ENCODE results near the gene MRTFB. TPM values are rescaled to one million over a fixed set of nuclear protein-coding genes. Genes with fewer than 3 reads are reported as not detected.

MRTFB gene
- total and polyA plus RNA-seq, 2 of the 13 experiments (the other 11 are each of a cell fraction or from before 2014, with no cell fraction given): 11.4 to 14.0 TPM

DNA sequence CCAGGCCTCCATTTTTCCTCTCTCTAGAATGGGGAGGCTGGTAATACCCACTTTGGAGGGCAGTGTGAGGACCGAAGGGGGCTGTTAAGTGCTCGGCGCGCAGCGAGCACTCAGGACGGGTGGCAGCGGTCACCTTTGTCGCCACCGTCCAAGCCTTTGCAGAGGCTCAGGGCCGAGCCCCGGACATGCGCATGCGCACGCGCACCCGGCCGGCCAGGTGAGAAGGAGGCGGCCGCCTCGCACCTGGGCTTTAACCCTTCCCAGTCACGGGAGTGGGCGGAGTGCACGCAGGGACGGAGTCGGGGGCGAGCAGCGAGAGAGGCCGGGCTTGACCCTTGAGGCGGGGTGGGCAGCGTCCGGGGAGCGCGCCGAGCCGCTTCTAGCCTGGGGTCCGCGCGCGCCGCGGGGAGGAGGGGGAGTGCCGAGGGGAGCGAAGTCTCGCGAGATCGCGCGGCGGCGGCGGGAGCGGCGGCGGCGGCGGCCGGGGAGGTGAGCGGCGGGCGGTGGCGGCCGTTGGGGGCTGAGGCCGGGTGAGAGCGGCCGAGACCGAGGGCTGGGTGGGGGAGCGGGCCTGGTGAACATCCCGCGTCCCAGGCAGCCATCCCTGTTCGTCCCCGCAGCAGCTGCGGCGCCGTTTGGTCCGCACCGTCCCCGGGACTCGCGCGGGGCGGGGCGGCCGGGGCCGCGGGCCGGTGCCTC lies at the start of gene MRTFB (continued):
- TF ChIP-seq, protein P1, sequence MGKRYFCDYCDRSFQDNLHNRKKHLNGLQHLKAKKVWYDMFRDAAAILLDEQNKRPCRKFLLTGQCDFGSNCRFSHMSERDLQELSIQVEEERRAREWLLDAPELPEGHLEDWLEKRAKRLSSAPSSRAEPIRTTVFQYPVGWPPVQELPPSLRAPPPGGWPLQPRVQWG (CRISPR knock-in tag; IDR thresholded peaks at IDR 0.05; ENCODE audit: borderline replicate concordance, low read depth): no peak
- TF ChIP-seq, protein P2, sequence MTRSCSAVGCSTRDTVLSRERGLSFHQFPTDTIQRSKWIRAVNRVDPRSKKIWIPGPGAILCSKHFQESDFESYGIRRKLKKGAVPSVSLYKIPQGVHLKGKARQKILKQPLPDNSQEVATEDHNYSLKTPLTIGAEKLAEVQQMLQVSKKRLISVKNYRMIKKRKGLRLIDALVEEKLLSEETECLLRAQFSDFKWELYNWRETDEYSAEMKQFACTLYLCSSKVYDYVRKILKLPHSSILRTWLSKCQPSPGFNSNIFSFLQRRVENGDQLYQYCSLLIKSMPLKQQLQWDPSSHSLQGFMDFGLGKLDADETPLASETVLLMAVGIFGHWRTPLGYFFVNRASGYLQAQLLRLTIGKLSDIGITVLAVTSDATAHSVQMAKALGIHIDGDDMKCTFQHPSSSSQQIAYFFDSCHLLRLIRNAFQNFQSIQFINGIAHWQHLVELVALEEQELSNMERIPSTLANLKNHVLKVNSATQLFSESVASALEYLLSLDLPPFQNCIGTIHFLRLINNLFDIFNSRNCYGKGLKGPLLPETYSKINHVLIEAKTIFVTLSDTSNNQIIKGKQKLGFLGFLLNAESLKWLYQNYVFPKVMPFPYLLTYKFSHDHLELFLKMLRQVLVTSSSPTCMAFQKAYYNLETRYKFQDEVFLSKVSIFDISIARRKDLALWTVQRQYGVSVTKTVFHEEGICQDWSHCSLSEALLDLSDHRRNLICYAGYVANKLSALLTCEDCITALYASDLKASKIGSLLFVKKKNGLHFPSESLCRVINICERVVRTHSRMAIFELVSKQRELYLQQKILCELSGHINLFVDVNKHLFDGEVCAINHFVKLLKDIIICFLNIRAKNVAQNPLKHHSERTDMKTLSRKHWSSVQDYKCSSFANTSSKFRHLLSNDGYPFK (CRISPR knock-in tag; IDR thresholded peaks at IDR 0.05; ENCODE audit: borderline replicate concordance): peak; percentile 88
- TF ChIP-seq ZFP37 (CRISPR knock-in tag; IDR thresholded peaks at IDR 0.05; ENCODE audit: borderline replicate concordance) (no peak), ZNF326 (CRISPR knock-in tag; IDR thresholded peaks at IDR 0.05; ENCODE audit: borderline replicate concordance) (no peak), ZNF337 (CRISPR knock-in tag; IDR thresholded peaks at IDR 0.05; ENCODE audit: borderline replicate concordance, low read depth) (peak; percentile 61; the same call in 1 of the 2 replicates), CCDC6 (CRISPR knock-in tag; IDR thresholded peaks at IDR 0.05) (peak; percentile 96), SMARCE1 (IDR thresholded peaks at IDR 0.05; ENCODE audit: borderline replicate concordance) (no peak), DNMT1 (CRISPR knock-in tag; IDR thresholded peaks at IDR 0.05) (peak; percentile 93), CBFB (CRISPR knock-in tag; IDR thresholded peaks at IDR 0.05) (peak; percentile 82), ZNF543 (CRISPR knock-in tag; IDR thresholded peaks at IDR 0.05) (peak; percentile 82; the same call in 1 of the 2 replicates), ZNF292 (CRISPR knock-in tag; IDR thresholded peaks at IDR 0.05; ENCODE audit: borderline replicate concordance, low read depth) (no peak), NFATC3 (CRISPR knock-in tag; IDR thresholded peaks at IDR 0.05) (peak; percentile 78; the same call in 1 of the 2 replicates)
- TF ChIP-seq, protein P3, sequence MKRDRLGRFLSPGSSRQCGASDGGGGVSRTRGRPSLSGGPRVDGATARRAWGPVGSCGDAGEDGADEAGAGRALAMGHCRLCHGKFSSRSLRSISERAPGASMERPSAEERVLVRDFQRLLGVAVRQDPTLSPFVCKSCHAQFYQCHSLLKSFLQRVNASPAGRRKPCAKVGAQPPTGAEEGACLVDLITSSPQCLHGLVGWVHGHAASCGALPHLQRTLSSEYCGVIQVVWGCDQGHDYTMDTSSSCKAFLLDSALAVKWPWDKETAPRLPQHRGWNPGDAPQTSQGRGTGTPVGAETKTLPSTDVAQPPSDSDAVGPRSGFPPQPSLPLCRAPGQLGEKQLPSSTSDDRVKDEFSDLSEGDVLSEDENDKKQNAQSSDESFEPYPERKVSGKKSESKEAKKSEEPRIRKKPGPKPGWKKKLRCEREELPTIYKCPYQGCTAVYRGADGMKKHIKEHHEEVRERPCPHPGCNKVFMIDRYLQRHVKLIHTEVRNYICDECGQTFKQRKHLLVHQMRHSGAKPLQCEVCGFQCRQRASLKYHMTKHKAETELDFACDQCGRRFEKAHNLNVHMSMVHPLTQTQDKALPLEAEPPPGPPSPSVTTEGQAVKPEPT (CRISPR knock-in tag; IDR thresholded peaks at IDR 0.05; ENCODE audit: low read depth): peak; percentile 77; the same call in 1 of the 2 replicates
- TF ChIP-seq, protein P4, sequence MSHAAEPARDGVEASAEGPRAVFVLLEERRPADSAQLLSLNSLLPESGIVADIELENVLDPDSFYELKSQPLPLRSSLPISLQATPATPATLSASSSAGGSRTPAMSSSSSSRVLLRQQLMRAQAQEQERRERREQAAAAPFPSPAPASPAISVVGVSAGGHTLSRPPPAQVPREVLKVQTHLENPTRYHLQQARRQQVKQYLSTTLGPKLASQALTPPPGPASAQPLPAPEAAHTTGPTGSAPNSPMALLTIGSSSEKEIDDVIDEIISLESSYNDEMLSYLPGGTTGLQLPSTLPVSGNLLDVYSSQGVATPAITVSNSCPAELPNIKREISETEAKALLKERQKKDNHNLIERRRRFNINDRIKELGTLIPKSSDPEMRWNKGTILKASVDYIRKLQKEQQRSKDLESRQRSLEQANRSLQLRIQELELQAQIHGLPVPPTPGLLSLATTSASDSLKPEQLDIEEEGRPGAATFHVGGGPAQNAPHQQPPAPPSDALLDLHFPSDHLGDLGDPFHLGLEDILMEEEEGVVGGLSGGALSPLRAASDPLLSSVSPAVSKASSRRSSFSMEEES (CRISPR knock-in tag; IDR thresholded peaks at IDR 0.05): no peak; the same call in none of the 2 replicates
- TF ChIP-seq, protein P5, sequence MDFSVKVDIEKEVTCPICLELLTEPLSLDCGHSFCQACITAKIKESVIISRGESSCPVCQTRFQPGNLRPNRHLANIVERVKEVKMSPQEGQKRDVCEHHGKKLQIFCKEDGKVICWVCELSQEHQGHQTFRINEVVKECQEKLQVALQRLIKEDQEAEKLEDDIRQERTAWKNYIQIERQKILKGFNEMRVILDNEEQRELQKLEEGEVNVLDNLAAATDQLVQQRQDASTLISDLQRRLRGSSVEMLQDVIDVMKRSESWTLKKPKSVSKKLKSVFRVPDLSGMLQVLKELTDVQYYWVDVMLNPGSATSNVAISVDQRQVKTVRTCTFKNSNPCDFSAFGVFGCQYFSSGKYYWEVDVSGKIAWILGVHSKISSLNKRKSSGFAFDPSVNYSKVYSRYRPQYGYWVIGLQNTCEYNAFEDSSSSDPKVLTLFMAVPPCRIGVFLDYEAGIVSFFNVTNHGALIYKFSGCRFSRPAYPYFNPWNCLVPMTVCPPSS (IDR thresholded peaks at IDR 0.05): no peak
- TF ChIP-seq, protein P6, sequence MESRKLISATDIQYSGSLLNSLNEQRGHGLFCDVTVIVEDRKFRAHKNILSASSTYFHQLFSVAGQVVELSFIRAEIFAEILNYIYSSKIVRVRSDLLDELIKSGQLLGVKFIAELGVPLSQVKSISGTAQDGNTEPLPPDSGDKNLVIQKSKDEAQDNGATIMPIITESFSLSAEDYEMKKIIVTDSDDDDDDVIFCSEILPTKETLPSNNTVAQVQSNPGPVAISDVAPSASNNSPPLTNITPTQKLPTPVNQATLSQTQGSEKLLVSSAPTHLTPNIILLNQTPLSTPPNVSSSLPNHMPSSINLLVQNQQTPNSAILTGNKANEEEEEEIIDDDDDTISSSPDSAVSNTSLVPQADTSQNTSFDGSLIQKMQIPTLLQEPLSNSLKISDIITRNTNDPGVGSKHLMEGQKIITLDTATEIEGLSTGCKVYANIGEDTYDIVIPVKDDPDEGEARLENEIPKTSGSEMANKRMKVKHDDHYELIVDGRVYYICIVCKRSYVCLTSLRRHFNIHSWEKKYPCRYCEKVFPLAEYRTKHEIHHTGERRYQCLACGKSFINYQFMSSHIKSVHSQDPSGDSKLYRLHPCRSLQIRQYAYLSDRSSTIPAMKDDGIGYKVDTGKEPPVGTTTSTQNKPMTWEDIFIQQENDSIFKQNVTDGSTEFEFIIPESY (CRISPR knock-in tag; IDR thresholded peaks at IDR 0.05): peak; percentile 60; the same call in 1 of the 2 replicates
- TF ChIP-seq, protein P7, sequence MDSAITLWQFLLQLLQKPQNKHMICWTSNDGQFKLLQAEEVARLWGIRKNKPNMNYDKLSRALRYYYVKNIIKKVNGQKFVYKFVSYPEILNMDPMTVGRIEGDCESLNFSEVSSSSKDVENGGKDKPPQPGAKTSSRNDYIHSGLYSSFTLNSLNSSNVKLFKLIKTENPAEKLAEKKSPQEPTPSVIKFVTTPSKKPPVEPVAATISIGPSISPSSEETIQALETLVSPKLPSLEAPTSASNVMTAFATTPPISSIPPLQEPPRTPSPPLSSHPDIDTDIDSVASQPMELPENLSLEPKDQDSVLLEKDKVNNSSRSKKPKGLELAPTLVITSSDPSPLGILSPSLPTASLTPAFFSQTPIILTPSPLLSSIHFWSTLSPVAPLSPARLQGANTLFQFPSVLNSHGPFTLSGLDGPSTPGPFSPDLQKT (CRISPR knock-in tag; IDR thresholded peaks at IDR 0.05; ENCODE audit: borderline replicate concordance): no peak

All from HepG2 (cell line).